NB4 (cell line): ENCODE measurements around the gene CCDC88C.
A peak's percentile ranks its signal among the peaks of the same experiment; 100 is the strongest.

Experiments used
- DNase-seq: peaks from one replicate; pipeline ENCODE4 v3.0.0; 2010; ENCODE audit warnings: low read depth
- H3K4me3 ChIP-seq: one replicate; pipeline ENCODE4 v1.5.1; 2011; ENCODE audit warnings: mild to moderate bottlenecking, low read depth, low read length, moderate library complexity
- MYC ChIP-seq: IDR thresholded peaks from 2 replicates; pipeline ENCODE4 v1.6.1; 2011; ENCODE audit warnings: low read depth, low read length
- POLR2A ChIP-seq: IDR thresholded peaks from 2 replicates; pipeline ENCODE4 v1.6.1; 2011; ENCODE audit warnings: mild to moderate bottlenecking; ENCODE audit not compliant: insufficient read length; ENCODE audit errors: extremely low read depth
- TF ChIP-seq, protein P1 (sequence below): IDR thresholded peaks from one replicate; pipeline ENCODE4 v1.5.1; 2012; ENCODE audit warnings: low read depth, low read length
- TF ChIP-seq, protein P2 (sequence below): IDR thresholded peaks from 2 replicates; pipeline ENCODE4 v1.6.1; 2011; ENCODE audit warnings: low read depth, low read length

Gene CCDC88C

DNA sequence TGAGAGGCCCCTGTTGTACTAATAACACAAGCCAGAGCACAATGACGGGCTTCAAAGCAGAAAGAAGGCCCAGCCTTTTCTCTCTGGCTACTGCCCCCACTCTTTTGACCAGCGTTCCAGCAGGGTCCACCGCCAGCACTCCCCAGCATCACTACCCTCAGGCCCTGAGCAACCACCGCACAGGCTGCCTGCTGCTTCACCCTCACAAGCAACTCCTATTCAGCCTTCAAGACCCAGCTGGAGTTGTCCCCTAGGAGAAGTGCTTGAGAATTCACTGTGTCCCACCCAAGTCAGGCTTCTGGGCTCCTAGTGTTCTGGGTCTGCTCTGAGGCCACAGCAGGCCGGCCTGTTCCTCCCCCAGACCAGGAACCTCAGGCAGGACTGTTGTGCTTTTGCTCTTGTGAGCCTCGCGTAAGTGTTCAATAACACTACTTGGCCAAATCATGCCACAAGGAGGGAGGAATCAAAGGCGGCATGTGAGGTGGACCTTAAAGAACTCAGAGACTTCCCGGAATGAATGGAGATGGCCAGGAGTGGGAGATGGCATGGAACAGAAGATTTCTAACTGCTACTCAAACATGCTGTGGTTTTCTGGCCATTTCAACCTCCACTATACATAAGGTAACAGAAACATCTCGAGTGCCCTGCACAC lies 89.8 kb downstream of the CCDC88C start:
- TF ChIP-seq POLR2A = no peak
- no peak for TF ChIP-seq MYC
- TF ChIP-seq, protein P1, sequence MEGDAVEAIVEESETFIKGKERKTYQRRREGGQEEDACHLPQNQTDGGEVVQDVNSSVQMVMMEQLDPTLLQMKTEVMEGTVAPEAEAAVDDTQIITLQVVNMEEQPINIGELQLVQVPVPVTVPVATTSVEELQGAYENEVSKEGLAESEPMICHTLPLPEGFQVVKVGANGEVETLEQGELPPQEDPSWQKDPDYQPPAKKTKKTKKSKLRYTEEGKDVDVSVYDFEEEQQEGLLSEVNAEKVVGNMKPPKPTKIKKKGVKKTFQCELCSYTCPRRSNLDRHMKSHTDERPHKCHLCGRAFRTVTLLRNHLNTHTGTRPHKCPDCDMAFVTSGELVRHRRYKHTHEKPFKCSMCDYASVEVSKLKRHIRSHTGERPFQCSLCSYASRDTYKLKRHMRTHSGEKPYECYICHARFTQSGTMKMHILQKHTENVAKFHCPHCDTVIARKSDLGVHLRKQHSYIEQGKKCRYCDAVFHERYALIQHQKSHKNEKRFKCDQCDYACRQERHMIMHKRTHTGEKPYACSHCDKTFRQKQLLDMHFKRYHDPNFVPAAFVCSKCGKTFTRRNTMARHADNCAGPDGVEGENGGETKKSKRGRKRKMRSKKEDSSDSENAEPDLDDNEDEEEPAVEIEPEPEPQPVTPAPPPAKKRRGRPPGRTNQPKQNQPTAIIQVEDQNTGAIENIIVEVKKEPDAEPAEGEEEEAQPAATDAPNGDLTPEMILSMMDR = no peak
- TF ChIP-seq, protein P2, sequence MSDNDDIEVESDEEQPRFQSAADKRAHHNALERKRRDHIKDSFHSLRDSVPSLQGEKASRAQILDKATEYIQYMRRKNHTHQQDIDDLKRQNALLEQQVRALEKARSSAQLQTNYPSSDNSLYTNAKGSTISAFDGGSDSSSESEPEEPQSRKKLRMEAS = no peak
- no peak for DNase-seq
- no peak overlapping the region for H3K4me3 ChIP-seq

DNA sequence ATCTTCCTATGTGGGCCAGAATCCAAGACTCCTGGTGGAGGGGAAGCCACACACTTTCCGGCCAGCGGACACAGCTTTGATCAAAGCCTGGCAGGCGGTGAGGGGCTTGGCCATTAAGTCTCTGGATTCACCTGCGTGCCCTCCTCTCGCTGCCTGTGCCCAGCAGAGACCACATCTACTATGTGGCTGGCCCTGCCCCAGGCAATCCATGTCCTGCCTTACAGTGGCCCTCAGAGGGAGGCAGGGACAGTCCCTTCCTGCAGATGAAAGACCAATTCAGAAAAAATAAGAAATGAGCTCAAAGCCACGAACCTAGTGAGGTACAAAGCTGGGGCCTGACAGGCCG lies 90.4 kb downstream of the CCDC88C start:
- DNase-seq = no peak
- H3K4me3 ChIP-seq = no peak overlapping the region
- TF ChIP-seq MYC (no peak), POLR2A (no peak)
- TF ChIP-seq, protein P1 = no peak
- TF ChIP-seq, protein P2 = no peak

DNA sequence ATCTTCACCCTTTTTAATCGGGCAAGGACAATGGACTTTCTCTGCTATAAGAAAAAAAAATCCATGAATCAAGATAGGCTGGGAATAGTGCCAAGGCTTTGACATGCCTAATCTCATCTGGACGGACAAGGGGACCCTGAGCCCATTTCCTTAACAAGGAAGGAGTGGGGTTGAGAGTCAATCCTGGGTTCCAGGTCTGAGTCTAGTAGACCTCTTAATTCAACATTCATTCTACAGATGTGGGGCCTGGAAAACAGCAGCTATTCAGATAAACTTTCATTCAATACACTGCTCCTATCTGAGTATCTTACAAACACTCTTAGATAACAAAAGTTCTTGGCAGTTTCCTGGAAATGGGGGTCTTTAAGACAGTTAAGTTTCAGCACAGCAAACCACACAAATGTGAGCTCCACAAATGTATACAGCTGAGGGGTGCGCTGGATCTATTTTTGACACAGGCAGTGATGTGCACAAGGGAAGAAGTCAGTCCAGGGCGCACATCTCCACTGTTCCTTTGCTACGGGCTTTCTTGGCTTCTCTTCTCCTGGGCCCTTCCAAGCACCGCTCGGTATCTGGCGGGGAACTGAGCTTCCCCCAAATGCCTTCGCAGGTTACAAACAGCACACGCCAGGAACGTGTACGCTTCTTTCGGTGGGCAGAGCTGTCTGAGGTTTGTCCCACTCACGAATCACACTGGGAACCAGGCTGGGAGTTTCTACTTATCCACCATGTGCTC lies 90.9 kb downstream of the CCDC88C start:
- H3K4me3 ChIP-seq = no peak overlapping the region
- no peak for DNase-seq
- TF ChIP-seq POLR2A (no peak), MYC (no peak)
- TF ChIP-seq, protein P2 = no peak
- TF ChIP-seq, protein P1 = no peak

DNA sequence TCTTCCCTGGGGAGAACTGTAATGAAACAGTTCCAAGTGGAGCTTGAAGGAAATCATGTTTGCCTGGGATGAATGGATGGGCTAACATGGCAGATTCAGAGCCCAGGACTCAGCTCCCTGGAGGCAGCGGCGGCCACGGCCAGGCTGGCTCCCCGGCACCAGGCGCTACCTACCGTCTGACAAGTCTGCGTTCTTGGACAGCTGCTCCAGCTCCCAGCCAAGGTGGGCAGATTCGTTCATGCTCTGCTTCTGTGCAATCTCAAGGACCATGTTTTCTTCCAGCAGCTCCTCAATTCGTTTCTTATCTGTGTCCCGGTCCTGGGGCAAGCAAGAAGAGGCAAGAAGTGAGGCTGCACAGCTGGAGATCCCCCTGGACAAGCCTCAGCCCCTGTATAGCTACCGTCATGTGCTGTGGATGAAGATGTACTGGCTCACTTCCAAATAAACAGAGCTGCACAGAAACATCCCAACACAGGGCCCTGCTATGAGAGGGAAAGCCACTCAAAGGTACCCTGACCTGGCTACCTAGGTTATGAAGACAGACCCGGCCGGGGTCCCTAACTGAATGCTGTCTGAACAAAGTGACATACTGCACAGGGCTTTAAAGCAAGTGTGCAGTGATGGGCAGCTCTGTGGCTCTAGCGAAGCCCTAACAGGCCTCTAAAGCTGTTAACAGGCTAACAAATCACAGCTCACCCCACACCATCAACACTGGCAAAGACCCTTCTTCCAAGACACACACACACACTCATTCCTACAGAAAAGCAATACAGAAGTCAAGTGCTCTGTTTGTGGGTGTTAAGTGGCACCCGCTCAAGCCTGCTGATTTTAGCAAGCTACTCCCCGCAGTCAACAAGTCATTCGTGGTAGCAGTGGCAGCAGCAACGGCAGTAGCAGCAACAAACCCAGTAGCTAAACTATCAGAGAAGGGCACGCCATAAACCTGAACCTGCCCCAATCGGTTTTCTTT lies 92.7 kb downstream of the CCDC88C start:
- H3K4me3 ChIP-seq = peak overlapping the region; percentile 34
- DNase-seq = no peak

More for the DNA sequence above, 92.7 kb downstream of the CCDC88C start:
- TF ChIP-seq, protein P2 = no peak
- TF ChIP-seq POLR2A = no peak
- TF ChIP-seq, protein P1 = no peak
- TF ChIP-seq MYC = no peak
